HepG2 (cell line): ENCODE results near the gene PSG5. TPM values are rescaled to one million over a fixed set of nuclear protein-coding genes. Genes with fewer than 3 reads are reported as not detected.

Experiments used
- ATAC-seq: fragments of 200-7000 bp; cut with Tn5 transposase; 3 replicates; pipeline ENCODE4 v1.9.1; 2020; ENCODE audit warnings: mild to moderate bottlenecking, moderate library complexity
- BruUV-seq: library from RNA; stranded (reverse); fragments of 400-500 nt; replicated peaks from 2 replicates; lab custom pipeline; 2021; lab: Mats Ljungman, UMichigan
- CTCF ChIA-PET: fragments of 300-600 bp; formaldehyde crosslinking; extraction: SDS; loops from one replicate; lab custom pipeline; 2021; ENCODE audit warnings: low total read pairs, inconsistent platforms, low intra/inter-chr PET ratio; lab: Yijun Ruan, JAX
- POLR2A ChIA-PET: fragments of 350-600 bp; sonication (Branson Sonifier 250); formaldehyde crosslinking; loops from one replicate; lab custom pipeline; 2020; ENCODE audit warnings: antibody characterized with exemption, inconsistent platforms; lab: Yijun Ruan, JAX
- DNase-seq: peaks from one replicate; pipeline ENCODE4 v3.0.0-alpha.2; 2015; ENCODE audit warnings: low spot score
- FAIRE-seq: peaks from 3 replicates; lab custom pipeline; 2011; peaks lifted over from hg19 to GRCh38; lab: Jason Lieb, UNC
- H2AFZ ChIP-seq: one replicate; pipeline ENCODE4 v1.6.1; 2011; ENCODE audit warnings: low read length, inconsistent platforms
- H3K27ac ChIP-seq: fragments of 300-600 bp; 3 replicates; pipeline ENCODE4 v1.8.0; 2011; ENCODE audit warnings: mixed run types, mild to moderate bottlenecking, mixed read lengths, low read length, inconsistent platforms; ENCODE audit not compliant: insufficient read depth; ENCODE audit errors: extremely low read length
- H3K27me3 ChIP-seq, 2 experiments: fragments of 200-600 bp in 1 of 2; 2 replicates in 1 of 2; 3 replicates in 1 of 2; pipeline versions ENCODE4 v1.6.0 to v1.8.0; 2011; ENCODE audit warnings: low read length in 2 of 2, mild to moderate bottlenecking in 2 of 2, moderate library complexity in 2 of 2, inconsistent platforms in 1 of 2; ENCODE audit not compliant: insufficient read depth in 2 of 2, control insufficient read depth in 1 of 2
- H3K36me3 ChIP-seq, 2 experiments: fragments of 200-600 bp in 1 of 2; replicated peaks in 1 of 2; 2 replicates in 1 of 2; 3 replicates in 1 of 2; pipeline versions ENCODE4 v1.5.1 to v1.8.0; 2011; ENCODE audit warnings: low read length in 2 of 2, inconsistent platforms in 1 of 2; ENCODE audit not compliant: insufficient read depth in 2 of 2, control insufficient read depth in 1 of 2
- H3K4me1 ChIP-seq: 2 replicates; pipeline ENCODE4 v1.5.1; 2012; ENCODE audit warnings: low read length, inconsistent platforms; ENCODE audit not compliant: insufficient read depth
- H3K4me2 ChIP-seq: 2 replicates; pipeline ENCODE4 v1.6.0; 2011; ENCODE audit warnings: low read depth, low read length, inconsistent platforms
- H3K4me3 ChIP-seq, 3 experiments: fragments of 200-600 bp in 1 of 3; sonication (generic), shearing (Covaris generic) in 1 of 3; replicated peaks in 1 of 3; 2 replicates each; pipeline ENCODE4 v1.5.1; 2011 to 2016; ENCODE audit warnings: low read length in 3 of 3, inconsistent platforms in 2 of 3, low read depth in 2 of 3, mild to moderate bottlenecking in 2 of 3, control low read depth in 1 of 3, mixed read lengths in 1 of 3; ENCODE audit not compliant: insufficient read depth in 1 of 3
- H3K79me2 ChIP-seq: one replicate; pipeline ENCODE4 v1.6.1; 2011; ENCODE audit warnings: low read length, inconsistent platforms; ENCODE audit not compliant: insufficient read depth
- H3K9ac ChIP-seq: 2 replicates; pipeline ENCODE4 v1.6.0; 2011; ENCODE audit warnings: mild to moderate bottlenecking, low read depth, low read length, inconsistent platforms; ENCODE audit not compliant: insufficient read depth
- H3K9me3 ChIP-seq: 2 replicates; pipeline ENCODE4 v1.5.1; 2012; ENCODE audit warnings: mild to moderate bottlenecking, low read length
- H4K20me1 ChIP-seq: 2 replicates; pipeline ENCODE4 v1.6.0; 2011; ENCODE audit warnings: inconsistent platforms, mild to moderate bottlenecking, low read length, moderate library complexity; ENCODE audit not compliant: insufficient read depth
- ELF3 ChIP-seq: IDR thresholded peaks from 2 replicates; pipeline ENCODE4 v1.6.1; 2016; ENCODE audit warnings: missing genetic modification reagents, missing compliant biosample characterization
- RAD21 ChIP-seq: fragments of 450-650 bp; formaldehyde crosslinking; IDR thresholded peaks from 2 replicates; pipeline ENCODE4 v1.5.0; 2020; ENCODE audit warnings: mild to moderate bottlenecking
- RARA ChIP-seq: IDR thresholded peaks from 2 replicates; pipeline ENCODE4 v1.6.1; 2016; ENCODE audit warnings: missing genetic modification reagents, missing compliant biosample characterization
- SMAD1 ChIP-seq: sonication (generic); formaldehyde crosslinking; IDR thresholded peaks from 2 replicates; pipeline ENCODE4 v1.4.0; 2020; ENCODE audit warnings: missing genetic modification reagents, low read depth, mild to moderate bottlenecking, borderline replicate concordance
- SP1 ChIP-seq, 2 experiments: fragments of 450-650 bp in 1 of 2; sonication (generic) in 1 of 2; formaldehyde crosslinking in 1 of 2; IDR thresholded peaks; 2 replicates each; pipeline versions ENCODE4 v1.4.0 to v1.6.1; 2016 to 2020; ENCODE audit warnings: missing genetic modification reagents in 1 of 2
- WGBS: methylation state at CpG from one replicate; pipeline ENCODE4 v1.1.6; 2017; ENCODE audit warnings: low lambda C conversion rate; 5-methylcytosine and 5-hydroxymethylcytosine counted together
- in situ Hi-C: cut with HindIII; loops from 2 replicates; pipeline ENCODE4 v1.10.0; 2017; ENCODE audit warnings: low pct_unique_long_range_greater_than_20kb; ENCODE audit not compliant: extremely low pct_ligation_motif_present
- intact Hi-C: fragments of 100-400 bp; cut with micrococcal nuclease; formaldehyde crosslinking; loops from one replicate; pipeline ENCODE4 v1.10.0; 2022; ENCODE audit not compliant: unreplicated experiment
- polyA plus RNA-seq, 8 experiments: library from polyadenylated mRNA; depleted of rRNA in 3 of 8; stranded (reverse) in 7 of 8; unstranded in 1 of 8; fragments of >200 nt; fragmentation: Illumina TruSeq in 4 of 8; extraction: Trizol in 4 of 8; gene quantifications; 2 replicates each; pipeline versions ENCODE4 v1.2.1 to v1.2.3, GENCODE V29; 2011 to 2016; ENCODE audit warnings: low read depth in 4 of 8, missing spikeins in 1 of 8, mixed read lengths in 1 of 8; ENCODE audit not compliant: insufficient read depth in 1 of 8
- total RNA-seq, 5 experiments: library from RNA; depleted of rRNA; stranded (reverse); fragments of >200 nt; fragmentation: Illumina TruSeq; extraction: Trizol; gene quantifications; 2 replicates each; pipeline ENCODE4 v1.2.3, GENCODE V29; 2016; ENCODE audit warnings: low read depth in 1 of 5
- TF ChIP-seq, protein P1 (sequence below): sonication (generic); formaldehyde crosslinking; IDR thresholded peaks from 2 replicates; pipeline ENCODE4 v1.5.0; 2020; ENCODE audit warnings: mild to moderate bottlenecking, missing genetic modification reagents
- TF ChIP-seq, protein P2 (sequence below): sonication (generic); formaldehyde crosslinking; IDR thresholded peaks from 2 replicates; pipeline ENCODE4 v1.8.1; 2023; ENCODE audit warnings: mild to moderate bottlenecking, moderate library complexity, missing genetic modification reagents

Gene PSG5
- total and polyA plus RNA-seq, 2 of the 13 experiments (the other 11 are each of a cell fraction or from before 2014, with no cell fraction given) = not detected

DNA sequence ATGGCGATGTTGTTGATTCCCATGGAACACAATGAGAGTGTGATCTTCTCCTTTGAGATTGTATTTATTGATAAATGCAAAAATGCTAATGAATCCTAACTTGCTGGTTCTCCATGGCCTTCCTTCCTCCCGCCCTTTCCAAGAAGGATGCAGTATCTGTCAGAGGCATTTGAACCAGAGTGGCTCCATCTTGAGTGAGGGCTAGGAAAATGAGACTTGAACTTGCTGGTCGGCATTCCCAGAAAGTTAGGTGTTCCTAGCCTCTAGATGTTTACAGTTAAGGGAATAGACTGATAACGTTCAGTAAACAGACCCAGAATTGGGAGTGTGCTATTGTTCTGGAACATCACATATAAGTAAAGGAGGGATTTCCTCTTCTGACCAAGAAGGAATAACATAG is 59.6 kb downstream of the PSG5 start:
- ATAC-seq (no peak), FAIRE-seq (no peak), DNase-seq (no peak)
- no peak overlapping the region for H3K4me2 ChIP-seq
- intact Hi-C loops = no loop called here
- no peak for TF ChIP-seq SMAD1 (CRISPR knock-in tag)
- TF ChIP-seq, protein P1, sequence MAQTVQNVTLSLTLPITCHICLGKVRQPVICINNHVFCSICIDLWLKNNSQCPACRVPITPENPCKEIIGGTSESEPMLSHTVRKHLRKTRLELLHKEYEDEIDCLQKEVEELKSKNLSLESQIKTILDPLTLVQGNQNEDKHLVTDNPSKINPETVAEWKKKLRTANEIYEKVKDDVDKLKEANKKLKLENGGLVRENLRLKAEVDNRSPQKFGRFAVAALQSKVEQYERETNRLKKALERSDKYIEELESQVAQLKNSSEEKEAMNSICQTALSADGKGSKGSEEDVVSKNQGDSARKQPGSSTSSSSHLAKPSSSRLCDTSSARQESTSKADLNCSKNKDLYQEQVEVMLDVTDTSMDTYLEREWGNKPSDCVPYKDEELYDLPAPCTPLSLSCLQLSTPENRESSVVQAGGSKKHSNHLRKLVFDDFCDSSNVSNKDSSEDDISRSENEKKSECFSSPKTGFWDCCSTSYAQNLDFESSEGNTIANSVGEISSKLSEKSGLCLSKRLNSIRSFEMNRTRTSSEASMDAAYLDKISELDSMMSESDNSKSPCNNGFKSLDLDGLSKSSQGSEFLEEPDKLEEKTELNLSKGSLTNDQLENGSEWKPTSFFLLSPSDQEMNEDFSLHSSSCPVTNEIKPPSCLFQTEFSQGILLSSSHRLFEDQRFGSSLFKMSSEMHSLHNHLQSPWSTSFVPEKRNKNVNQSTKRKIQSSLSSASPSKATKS (CRISPR knock-in tag) = no peak
- TF ChIP-seq, protein P2, sequence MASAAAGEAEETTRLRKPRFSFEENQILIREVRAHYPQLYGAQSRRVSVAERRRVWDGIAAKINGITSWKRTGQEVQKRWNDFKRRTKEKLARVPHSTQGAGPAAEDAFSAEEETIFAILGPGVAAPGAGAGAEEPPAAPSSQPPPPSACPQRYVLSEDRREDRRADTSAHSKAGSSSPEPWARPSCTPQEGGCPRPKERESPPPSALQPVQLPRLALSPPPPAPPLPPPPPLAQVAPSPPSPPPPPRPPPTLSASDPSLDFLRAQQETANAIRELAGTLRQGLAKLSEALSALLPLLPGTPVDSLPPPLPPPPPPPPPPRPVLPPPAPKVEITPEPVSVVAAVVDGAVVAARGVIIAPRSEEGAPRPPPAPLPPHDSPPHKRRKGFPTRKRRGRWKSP (CRISPR knock-in tag) = no peak
- no peak for TF ChIP-seq SP1 (IDR thresholded peaks at IDR 0.05)
- no peak for TF ChIP-seq SP1 (CRISPR knock-in tag; IDR thresholded peaks at IDR 0.05)
- no peak for TF ChIP-seq RAD21 (CRISPR knock-in tag)
- TF ChIP-seq RARA (CRISPR knock-in tag) = no peak
- TF ChIP-seq ELF3 (CRISPR knock-in tag) = no peak
- no peaks in the 10 kb centered on the region for H4K20me1 ChIP-seq
- no peaks in the 10 kb centered on the region for H3K36me3 ChIP-seq
- no peak overlapping the region for H2AFZ ChIP-seq
- no peaks in the 10 kb centered on the region; a peak in 1 of 5 replicates for H3K27me3 ChIP-seq
- no TSS peak for BruUV-seq
- CTCF ChIA-PET = no interaction called here
- no peaks in the 10 kb centered on the region for H3K9me3 ChIP-seq
- H3K4me1 ChIP-seq = no peaks in the 10 kb centered on the region
- no peak overlapping the region for H3K27ac ChIP-seq
- in situ Hi-C loops = no loop called here
- H3K9ac ChIP-seq = no peak overlapping the region
- H3K4me3 ChIP-seq = no peak overlapping the region
- no peaks in the 10 kb centered on the region for H3K79me2 ChIP-seq
- POLR2A ChIA-PET = no interaction called here
- WGBS = 4% methylated on average over 4 of the region's 4 CpGs
